Muscle layer of duodenum (tissue), 2 donors: ENCODE results near the gene VPS72.

Experiments
- H3K27ac ChIP-seq: one replicate; pipeline ENCODE4 v1.7.0; 2013; ENCODE audit warnings: mild to moderate bottlenecking, low read length
- H3K27me3 ChIP-seq: one replicate; pipeline ENCODE4 v1.7.0; 2013; ENCODE audit warnings: low read depth, mild to moderate bottlenecking, control low read depth, low read length
- H3K36me3 ChIP-seq, 2 donors: one replicate each; pipeline ENCODE4 v1.7.0; 2013; ENCODE audit warnings: low read length in 2 of 2, control low read depth in 1 of 2, mild to moderate bottlenecking in 1 of 2; ENCODE audit not compliant: insufficient read depth in 2 of 2, control insufficient read depth in 1 of 2
- H3K4me1 ChIP-seq, 2 donors: one replicate each; pipeline ENCODE4 v1.7.0; 2013; ENCODE audit warnings: low read length in 2 of 2, mild to moderate bottlenecking in 2 of 2, control low read depth in 1 of 2, moderate library complexity in 1 of 2; ENCODE audit not compliant: insufficient read depth in 2 of 2, control insufficient read depth in 1 of 2
- H3K4me3 ChIP-seq, 2 donors: one replicate each; pipeline ENCODE4 v1.7.0; 2013; ENCODE audit warnings: low read length in 2 of 2, low read depth in 1 of 2, mild to moderate bottlenecking in 1 of 2
- H3K9me3 ChIP-seq, 2 donors: one replicate each; pipeline ENCODE4 v1.7.0; 2013; ENCODE audit warnings: low read length in 2 of 2, control low read depth in 1 of 2, mild to moderate bottlenecking in 1 of 2; ENCODE audit not compliant: control insufficient read depth in 1 of 2
- donor health status: healthy.

Gene VPS72

GRCh38 chr1:151143986-151144385 is 46.0 kb downstream of the VPS72 start:
- Histone ChIP-seq H3K4me1 (peaks cover 0 to 40% of the 10 kb centered on the region in 2 donors), H3K27me3 (no peaks in the 10 kb centered on the region), H3K27ac (no peak overlapping the region), H3K4me3 (no peak overlapping the region), H3K9me3 (no peaks in the 10 kb centered on the region), H3K36me3 (peaks cover 0 to 6% of the 10 kb centered on the region in 2 donors)

- Histone ChIP-seq H3K4me3 (no peak overlapping the region), H3K9me3 (no peaks in the 10 kb centered on the region), H3K27me3 (no peaks in the 10 kb centered on the region), H3K27ac (no peak overlapping the region), H3K4me1 (peaks cover 0 to 40% of the 10 kb centered on the region in 2 donors), H3K36me3 (peaks cover 0 to 7% of the 10 kb centered on the region in 2 donors)
Measured at GRCh38 chr1:151143057-151143435, 47.0 kb downstream of the VPS72 start.

- H3K36me3 ChIP-seq: peaks cover 0 to 9% of the 10 kb centered on the region in 2 donors
- no peak overlapping the region for H3K4me3 ChIP-seq
- no peaks in the 10 kb centered on the region for H3K27me3 ChIP-seq
- no peaks in the 10 kb centered on the region for H3K9me3 ChIP-seq
- H3K4me1 ChIP-seq: peaks cover 0 to 39% of the 10 kb centered on the region in 2 donors
- H3K27ac ChIP-seq: no peak overlapping the region
Measured at GRCh38 chr1:151142411-151143056, 47.5 kb downstream of the VPS72 start.

DNA sequence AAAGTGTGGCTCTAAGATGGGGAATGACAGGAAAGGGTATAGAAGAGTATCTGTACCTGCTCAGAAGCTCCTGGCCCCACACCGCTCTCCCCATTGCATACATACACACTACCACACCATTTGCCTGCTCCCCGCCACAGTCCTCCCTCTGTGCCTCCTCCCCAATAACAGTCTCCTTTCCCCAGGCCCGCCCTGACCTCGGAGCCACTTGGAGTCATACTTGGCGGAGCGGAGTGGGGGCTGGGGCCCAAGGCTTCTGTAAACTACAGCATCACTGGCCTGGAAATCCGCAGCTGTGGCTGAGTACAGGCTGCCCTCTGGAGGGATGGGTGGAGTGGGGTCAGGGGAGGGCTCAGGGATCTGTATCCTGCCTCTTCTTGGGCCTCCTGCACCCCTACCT is 52.2 kb downstream of the VPS72 start:
- Histone ChIP-seq H3K9me3 (no peaks in the 10 kb centered on the region), H3K27ac (no peak overlapping the region), H3K4me1 (peaks cover 0 to 2% of the 10 kb centered on the region in 2 donors), H3K36me3 (peaks cover 3 to 35% of the 10 kb centered on the region in 2 donors), H3K4me3 (no peak overlapping the region), H3K27me3 (no peaks in the 10 kb centered on the region)

GRCh38 chr1:151135433-151136385 is 54.3 kb downstream of the VPS72 start:
- H3K36me3 ChIP-seq: peaks cover 3 to 35% of the 10 kb centered on the region in 2 donors
- no peaks in the 10 kb centered on the region for H3K27me3 ChIP-seq
- H3K9me3 ChIP-seq: no peaks in the 10 kb centered on the region
- no peak overlapping the region for H3K27ac ChIP-seq
- no peak overlapping the region for H3K4me3 ChIP-seq
- H3K4me1 ChIP-seq: peaks cover 0 to 12% of the 10 kb centered on the region in 2 donors

- no peak overlapping the region for H3K27ac ChIP-seq
Measured at GRCh38 chr1:151134991-151135390, 55.0 kb downstream of the VPS72 start.

DNA sequence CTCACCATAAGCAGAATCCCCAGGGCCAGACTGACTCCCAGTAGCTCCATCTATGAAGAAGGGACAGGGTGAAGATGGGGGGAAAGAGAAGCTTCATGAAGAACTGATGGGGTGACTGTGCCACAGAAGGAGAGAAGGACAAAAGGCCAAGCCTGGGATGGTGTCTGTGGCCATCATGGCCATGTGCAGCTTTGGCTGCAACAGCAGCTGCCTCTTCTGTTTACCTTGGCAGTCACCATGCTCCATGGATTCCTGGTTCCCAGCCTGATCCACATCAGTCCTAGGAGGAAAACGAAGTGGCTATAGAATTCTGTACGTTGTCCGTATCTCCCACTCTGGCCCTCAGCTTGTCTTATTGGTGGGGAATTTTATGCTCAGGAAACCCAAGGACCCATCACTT is 55.6 kb downstream of the VPS72 start:
- Histone ChIP-seq H3K4me1 (peaks cover 0 to 18% of the 10 kb centered on the region in 2 donors), H3K36me3 (peaks cover 3 to 33% of the 10 kb centered on the region in 2 donors), H3K27me3 (no peaks in the 10 kb centered on the region), H3K4me3 (no peak overlapping the region), H3K27ac (no peak overlapping the region), H3K9me3 (no peaks in the 10 kb centered on the region)

More at GRCh38 chr1:151134991-151135390, 55.0 kb downstream of the VPS72 start:
- Histone ChIP-seq H3K9me3 (no peaks in the 10 kb centered on the region), H3K27me3 (no peaks in the 10 kb centered on the region), H3K4me3 (no peak overlapping the region), H3K36me3 (peaks cover 3 to 35% of the 10 kb centered on the region in 2 donors), H3K4me1 (peaks cover 0 to 18% of the 10 kb centered on the region in 2 donors)

DNA sequence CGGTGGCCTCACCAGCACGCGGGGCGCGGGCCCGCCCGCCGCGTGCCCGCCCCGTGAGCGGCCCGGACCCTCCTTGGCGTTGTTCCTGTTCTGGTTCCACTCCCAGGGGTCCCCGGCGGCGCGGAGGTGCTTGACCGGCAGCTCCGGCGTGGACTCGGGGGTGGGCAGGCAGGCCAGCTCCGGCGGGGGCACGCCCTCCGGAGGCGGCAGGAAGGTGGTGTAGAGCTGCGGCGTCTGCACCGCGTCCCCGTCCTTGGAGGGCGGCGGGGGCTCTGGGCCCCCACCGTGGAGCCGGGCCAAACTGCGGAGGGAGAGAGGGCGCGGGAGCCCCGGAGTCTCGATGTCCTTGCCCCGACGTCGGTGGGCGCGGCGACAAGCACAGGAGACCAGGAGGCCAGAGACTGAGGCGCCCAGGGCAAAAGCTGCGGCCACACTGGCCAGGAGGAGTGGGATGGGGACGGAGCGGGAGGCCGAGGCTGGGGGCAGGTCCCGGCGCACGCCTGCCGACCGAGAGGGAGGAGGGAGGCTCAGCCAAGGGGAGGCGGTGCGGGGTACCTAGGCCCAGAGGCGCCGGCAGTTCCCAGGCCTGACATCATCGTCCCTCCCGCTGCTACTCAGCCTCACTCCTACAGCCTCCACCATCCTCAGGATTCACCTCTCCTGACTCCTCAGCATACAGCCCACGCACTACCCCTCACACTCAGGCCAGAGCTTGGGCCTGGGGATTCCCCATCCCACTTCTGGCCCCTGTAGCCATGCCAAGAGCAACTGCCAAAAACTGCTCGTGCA is 56.8 kb downstream of the VPS72 start:
- peaks cover 0 to 18% of the 10 kb centered on the region in 2 donors for H3K4me1 ChIP-seq
- H3K36me3 ChIP-seq: peaks cover 3 to 28% of the 10 kb centered on the region in 2 donors
- H3K4me3 ChIP-seq: no peak overlapping the region
- no peaks in the 10 kb centered on the region for H3K27me3 ChIP-seq
- H3K27ac ChIP-seq: no peak overlapping the region
- no peaks in the 10 kb centered on the region for H3K9me3 ChIP-seq

GRCh38 chr1:151132335-151133017 is 57.5 kb downstream of the VPS72 start:
- H3K27me3 ChIP-seq: no peaks in the 10 kb centered on the region
- no peak overlapping the region for H3K27ac ChIP-seq
- peaks cover 3 to 25% of the 10 kb centered on the region in 2 donors for H3K36me3 ChIP-seq
- H3K4me1 ChIP-seq: peaks cover 0 to 18% of the 10 kb centered on the region in 2 donors
- no peaks in the 10 kb centered on the region for H3K9me3 ChIP-seq
- H3K4me3 ChIP-seq: peak overlapping the region in 1 of 2 donors; percentile 66

DNA sequence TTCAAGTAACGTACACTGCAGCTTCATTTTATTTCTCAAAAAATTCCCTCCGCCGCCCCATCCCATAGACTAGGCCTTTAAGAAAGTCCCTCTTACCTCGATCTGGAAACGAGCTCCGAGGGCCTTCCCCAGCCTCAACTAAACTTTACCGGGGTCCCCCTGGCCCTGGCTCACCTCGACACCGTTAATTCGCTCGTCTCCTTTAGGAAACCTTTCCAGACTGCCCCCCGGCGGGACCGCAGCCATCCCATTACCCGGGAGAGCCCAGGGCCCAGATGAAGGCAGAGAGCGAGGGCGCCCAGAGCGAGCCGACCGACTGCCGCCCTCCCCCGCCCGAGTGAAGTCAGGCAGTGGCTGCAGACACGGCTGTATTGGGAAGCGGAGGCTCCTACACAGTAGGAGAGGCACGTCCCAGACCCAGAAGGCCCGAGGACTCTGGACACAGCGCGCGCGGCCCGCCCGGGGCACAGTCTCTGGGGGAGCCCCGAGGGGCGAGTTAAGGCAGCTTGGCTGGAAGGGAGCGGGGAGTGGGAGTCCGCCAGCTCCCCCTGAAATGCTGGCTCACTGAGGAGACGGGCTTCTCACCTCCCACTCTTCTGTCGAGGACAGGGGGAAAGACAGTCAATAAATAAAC is 58.2 kb downstream of the VPS72 start:
- Histone ChIP-seq H3K27ac (no peak overlapping the region), H3K9me3 (no peaks in the 10 kb centered on the region), H3K4me3 (peak overlapping the region; percentile 64 to 66), H3K27me3 (no peaks in the 10 kb centered on the region), H3K4me1 (peaks cover 0 to 18% of the 10 kb centered on the region in 2 donors), H3K36me3 (peaks cover 3 to 23% of the 10 kb centered on the region in 2 donors)
